Measurements from ENCODE around the gene ANKRD28. TPM values are rescaled to one million over a fixed set of nuclear protein-coding genes. Genes with fewer than 3 reads are reported as not detected.
A peak's percentile ranks its signal among the peaks of the same experiment; 100 is the strongest.

The ANKRD28 gene
- polyA plus RNA-seq, 1 of the 3 experiments (the other 2 are of a cell fraction), result 74.8 TPM

GRCh38 chr3:15659254-15659975, 138.4 kb downstream of the ANKRD28 start:
- Histone ChIP-seq H3K9me3 (no peaks in the 10 kb centered on the region; the same call in 1 of the 2 replicates), H3K36me3 (replicated peaks in 1 of 2; ENCODE audit: control insufficient read depth in 1 of 2, insufficient read depth in 2 of 2, low read length in 1 of 2) (no peaks in the 10 kb centered on the region), H3K79me2 (ENCODE audit: insufficient read depth) (no peaks in the 10 kb centered on the region), H3K9me2 (no peaks in the 10 kb centered on the region), H3K4me3 (ENCODE audit: low read depth in 2 of 2, low read length in 1 of 2) (no peak overlapping the region), H3K27ac (ENCODE audit: low read depth in 2 of 2, low read length in 1 of 2) (peak overlapping the region in 1 of 2 experiments; percentile 11; a peak in 1 of 4 replicates), H3K27me3 (ENCODE audit: insufficient read depth) (no peaks in the 10 kb centered on the region), H3K4me1 (ENCODE audit: control insufficient read depth in 1 of 2, insufficient read depth in 2 of 2, low read depth in 1 of 2, low read length in 1 of 2) (no peaks in the 10 kb centered on the region), H3K4me2 (no peak overlapping the region), H2AFZ (ENCODE audit: low read depth) (no peak overlapping the region), H3K9ac (no peak overlapping the region), H3F3A (replicated peaks; ENCODE audit: insufficient read depth) (peaks cover 31% of the 10 kb centered on the region), H4K20me1 (ENCODE audit: insufficient read depth) (no peaks in the 10 kb centered on the region)
- ChIA-PET POLR2A (no interaction called here), CTCF (no interaction called here)
- 60% methylated on average over 5 of the region's 5 CpGs for WGBS (ENCODE audit: low lambda C conversion rate)
- TF ChIP-seq RFX5 (IDR thresholded peaks at IDR 0.05; ENCODE audit: low read length), result no peak
- TF ChIP-seq CTCF (IDR thresholded peaks at IDR 0.05), result no peak
- TF ChIP-seq SIN3A (IDR thresholded peaks at IDR 0.05; ENCODE audit: borderline replicate concordance, low read depth, low read length), result 0 out of 2 replicates have a peak, but pooled peaks have one; percentile 5
- TF ChIP-seq FOXJ3 (CRISPR knock-in tag; IDR thresholded peaks at IDR 0.05), result no peak
- no peak for TF ChIP-seq POLR2AphosphoS5 (IDR thresholded peaks at IDR 0.05; ENCODE audit: low read depth, low read length)
- TF ChIP-seq NFIC (IDR thresholded peaks at IDR 0.05; ENCODE audit: borderline replicate concordance), result peak; percentile 28; the same call in 1 of the 2 replicates
- TF ChIP-seq TAF1 (IDR thresholded peaks at IDR 0.05; ENCODE audit: borderline replicate concordance, low read depth, low read length), result no peak
- TF ChIP-seq TCF12 (IDR thresholded peaks at IDR 0.05), result peak; percentile 26; the same call in 1 of the 2 replicates
- TF ChIP-seq TEAD4 (IDR thresholded peaks at IDR 0.05; ENCODE audit: borderline replicate concordance, insufficient read depth), result no peak
- TF ChIP-seq PBX3 (IDR thresholded peaks at IDR 0.05), result no peak
- no peak for DNase-seq

GRCh38 chr3:15657016-15657415, 140.8 kb downstream of the ANKRD28 start:
- no peak for DNase-seq
- no peak overlapping the region for H2AFZ ChIP-seq (ENCODE audit: low read depth)
- H3K27ac ChIP-seq (ENCODE audit: low read depth in 2 of 2, low read length in 1 of 2), result no peak overlapping the region
- peaks cover 12% of the 10 kb centered on the region for H3F3A ChIP-seq (replicated peaks; ENCODE audit: insufficient read depth)
- no peak overlapping the region for H3K4me3 ChIP-seq (ENCODE audit: low read depth in 2 of 2, low read length in 1 of 2)
- no peaks in the 10 kb centered on the region for H3K27me3 ChIP-seq (ENCODE audit: insufficient read depth)
- H3K9me2 ChIP-seq, result no peaks in the 10 kb centered on the region
- no peaks in the 10 kb centered on the region for H3K4me1 ChIP-seq (ENCODE audit: control insufficient read depth in 1 of 2, insufficient read depth in 2 of 2, low read depth in 1 of 2, low read length in 1 of 2)
- CTCF ChIA-PET, result interaction anchor here (1.8 kb wide), 1 partner anchor 22 kb away, joined by 5 read pairs; no protein-coding TSS in a partner anchor
- no peaks in the 10 kb centered on the region for H3K36me3 ChIP-seq (replicated peaks in 1 of 2; ENCODE audit: control insufficient read depth in 1 of 2, insufficient read depth in 2 of 2, low read length in 1 of 2)
- POLR2A ChIA-PET, result no interaction called here
- no peak overlapping the region for H3K4me2 ChIP-seq
- H4K20me1 ChIP-seq (ENCODE audit: insufficient read depth), result no peaks in the 10 kb centered on the region
- no peak overlapping the region for H3K9ac ChIP-seq
- H3K9me3 ChIP-seq, result no peaks in the 10 kb centered on the region; the same call in 1 of the 2 replicates
- H3K79me2 ChIP-seq (ENCODE audit: insufficient read depth), result no peaks in the 10 kb centered on the region
- TF ChIP-seq USF2 (IDR thresholded peaks at IDR 0.05; ENCODE audit: borderline replicate concordance, low read depth, low read length) (no peak), YY1 (IDR thresholded peaks at IDR 0.05; ENCODE audit: low read depth) (no peak), TAF1 (IDR thresholded peaks at IDR 0.05; ENCODE audit: borderline replicate concordance, low read depth, low read length) (no peak), TCF12 (IDR thresholded peaks at IDR 0.05) (no peak), MAX (IDR thresholded peaks at IDR 0.05; ENCODE audit: low read depth) (no peak), REST (IDR thresholded peaks at IDR 0.05; ENCODE audit: low read depth, low read length) (no peak), GATA2 (CRISPR knock-in tag; IDR thresholded peaks at IDR 0.05) (no peak), RCOR1 (IDR thresholded peaks at IDR 0.05; ENCODE audit: low read length) (no peak), EZH2phosphoT487 (IDR thresholded peaks at IDR 0.05; ENCODE audit: borderline replicate concordance, low read depth) (no peak), GABPA (IDR thresholded peaks at IDR 0.05; ENCODE audit: low read depth) (no peak)

Measured in SK-N-SH (cell line).